H1 (cell line): ENCODE measurements around the gene SMIM1. TPM values are rescaled to one million over a fixed set of nuclear protein-coding genes. Genes with fewer than 3 reads are reported as not detected.

Experiments used
- CTCF ChIA-PET: fragments of 300-600 bp; sonication (Branson Sonifier 250); formaldehyde crosslinking; loops from one replicate; lab custom pipeline; 2021; ENCODE audit not compliant: partially characterized antibody; lab: Charles Lee
- POLR2A ChIA-PET: fragments of 300-600 bp; sonication (Branson Sonifier 250); formaldehyde crosslinking; loops from one replicate; lab custom pipeline; 2021; ENCODE audit warnings: inconsistent platforms; ENCODE audit not compliant: partially characterized antibody; lab: Charles Lee
- DNase-seq, 2 experiments: peaks; one replicate each; pipeline versions ENCODE4 v3.0.0 to v3.0.0-alpha.2; 2010 to 2022; ENCODE audit warnings: low spot score in 2 of 2, low read depth in 1 of 2, mixed read lengths in 1 of 2
- FAIRE-seq: peaks from 2 replicates; lab custom pipeline; 2011; peaks lifted over from hg19 to GRCh38; lab: Jason Lieb, UNC
- H2AFZ ChIP-seq: 2 replicates; pipeline ENCODE4 v1.8.1; 2012; ENCODE audit warnings: low read length, inconsistent platforms
- H2AK5ac ChIP-seq: 2 replicates; pipeline ENCODE4 v1.6.1; 2013; ENCODE audit warnings: low read depth, low read length
- H2BK120ac ChIP-seq: replicated peaks from 2 replicates; pipeline ENCODE3; 2013; ENCODE audit warnings: low read depth, low read length, inconsistent platforms
- H2BK12ac ChIP-seq: 2 replicates; pipeline ENCODE4 v1.6.1; 2013; ENCODE audit warnings: low read depth, low read length
- H2BK15ac ChIP-seq: 2 replicates; pipeline ENCODE4 v1.6.1; 2013; ENCODE audit warnings: low read length
- H2BK20ac ChIP-seq: 2 replicates; pipeline ENCODE4 v1.6.1; 2013; ENCODE audit warnings: low read length
- H2BK5ac ChIP-seq: 2 replicates; pipeline ENCODE4 v1.6.1; 2013; ENCODE audit warnings: low read depth, low read length
- H3K14ac ChIP-seq: 2 replicates; pipeline ENCODE4 v1.6.1; 2013; ENCODE audit warnings: inconsistent platforms; ENCODE audit not compliant: insufficient read length
- H3K18ac ChIP-seq: 2 replicates; pipeline ENCODE4 v1.6.1; 2013; ENCODE audit warnings: low read length; ENCODE audit errors: extremely low read depth
- H3K23ac ChIP-seq: 2 replicates; pipeline ENCODE4 v1.6.1; 2013; ENCODE audit warnings: inconsistent platforms; ENCODE audit not compliant: insufficient read length
- H3K23me2 ChIP-seq: 2 replicates; pipeline ENCODE4 v1.6.1; 2013; ENCODE audit warnings: low read depth, low read length
- H3K27ac ChIP-seq: 2 replicates; pipeline ENCODE4 v1.6.1; 2011; ENCODE audit warnings: low read depth, low read length, inconsistent platforms
- H3K27me3 ChIP-seq, 4 experiments: replicated peaks in 1 of 4; 1 replicate in 1 of 4; 2 replicates in 3 of 4; pipeline versions ENCODE4 v1.6.1 to v1.8.1; 2011 to 2013; ENCODE audit warnings: low read length in 3 of 4, mild to moderate bottlenecking in 3 of 4, inconsistent platforms in 2 of 4, mixed read lengths in 2 of 4, moderate library complexity in 1 of 4; ENCODE audit not compliant: control insufficient read depth in 3 of 4, insufficient read depth in 3 of 4; ENCODE audit errors: extremely low read depth in 1 of 4
- H3K36me3 ChIP-seq, 4 experiments: 2 replicates each; pipeline versions ENCODE4 v1.6.1 to v1.8.1; 2011 to 2013; ENCODE audit warnings: mild to moderate bottlenecking in 4 of 4, low read length in 3 of 4, moderate library complexity in 2 of 4, control low read depth in 1 of 4, inconsistent platforms in 1 of 4; ENCODE audit not compliant: insufficient read depth in 4 of 4, control insufficient read depth in 2 of 4
- H3K4ac ChIP-seq: replicated peaks from 2 replicates; pipeline ENCODE3; 2013; ENCODE audit warnings: low read length, low read depth, mixed read lengths, inconsistent platforms; ENCODE audit not compliant: insufficient read length
- H3K4me1 ChIP-seq, 4 experiments: replicated peaks in 1 of 4; 1 replicate in 1 of 4; 2 replicates in 3 of 4; pipeline versions ENCODE4 v1.6.1 to v1.8.1; 2011 to 2013; ENCODE audit warnings: low read length in 3 of 4, inconsistent platforms in 2 of 4, mixed read lengths in 1 of 4; ENCODE audit not compliant: insufficient read depth in 4 of 4, control insufficient read depth in 3 of 4
- H3K4me2 ChIP-seq, 2 experiments: 2 replicates each; pipeline versions ENCODE4 v1.6.1 to v1.8.1; 2011 to 2013; ENCODE audit warnings: low read depth in 2 of 2, low read length in 2 of 2, control low read depth in 1 of 2, inconsistent platforms in 1 of 2, mild to moderate bottlenecking in 1 of 2; ENCODE audit not compliant: insufficient read depth in 1 of 2
- H3K4me3 ChIP-seq, 4 experiments: fragments of 200-600, 300-600 bp in 1 of 4; sonication (generic), shearing (Covaris generic), sonication (Bioruptor Twin) in 1 of 4; 2 replicates each; pipeline versions ENCODE4 v1.5.1 to v1.8.1; 2011 to 2016; ENCODE audit warnings: low read length in 4 of 4, low read depth in 3 of 4, control low read depth in 2 of 4, inconsistent platforms in 2 of 4, mild to moderate bottlenecking in 2 of 4, mixed read lengths in 1 of 4, moderate library complexity in 1 of 4; ENCODE audit not compliant: insufficient read depth in 2 of 4; ENCODE audit errors: extremely low read depth in 1 of 4
- H3K56ac ChIP-seq: replicated peaks from 2 replicates; pipeline ENCODE3; 2013; ENCODE audit warnings: low read depth, mild to moderate bottlenecking, mixed read lengths, low read length, inconsistent platforms; ENCODE audit not compliant: insufficient read length
- H3K79me1 ChIP-seq: 2 replicates; pipeline ENCODE4 v1.6.1; 2013; ENCODE audit warnings: low read depth, low read length, control low read depth
- H3K79me2 ChIP-seq, 2 experiments: 2 replicates each; pipeline versions ENCODE4 v1.6.1 to v1.8.1; 2012 to 2013; ENCODE audit warnings: low read length in 2 of 2, mild to moderate bottlenecking in 2 of 2, inconsistent platforms in 1 of 2; ENCODE audit not compliant: insufficient read depth in 2 of 2, control insufficient read depth in 1 of 2
- H3K9ac ChIP-seq, 4 experiments: replicated peaks in 1 of 4; 1 replicate in 1 of 4; 2 replicates in 3 of 4; pipeline versions ENCODE4 v1.6.1 to v1.8.1; 2011 to 2013; ENCODE audit warnings: low read depth in 3 of 4, low read length in 3 of 4, control low read depth in 2 of 4, mild to moderate bottlenecking in 2 of 4, moderate library complexity in 2 of 4, inconsistent platforms in 1 of 4; ENCODE audit errors: extremely low read depth in 1 of 4
- H3K9me3 ChIP-seq, 2 experiments: 2 replicates each; pipeline versions ENCODE4 v1.6.1 to v1.8.1; 2012 to 2013; ENCODE audit warnings: mild to moderate bottlenecking in 2 of 2, moderate library complexity in 2 of 2, control low read depth in 1 of 2, inconsistent platforms in 1 of 2, low read depth in 1 of 2, low read length in 1 of 2, mixed read lengths in 1 of 2; ENCODE audit not compliant: insufficient read depth in 2 of 2
- H4K20me1 ChIP-seq, 2 experiments: replicated peaks in 1 of 2; 2 replicates each; pipeline versions ENCODE3 to v1.8.1; 2011 to 2013; ENCODE audit warnings: inconsistent platforms in 2 of 2, low read length in 2 of 2, mild to moderate bottlenecking in 1 of 2; ENCODE audit not compliant: insufficient read depth in 2 of 2, control insufficient read depth in 1 of 2
- H4K5ac ChIP-seq: 2 replicates; pipeline ENCODE4 v1.6.1; 2013; ENCODE audit warnings: low read length, low read depth, mixed read lengths, inconsistent platforms; ENCODE audit not compliant: insufficient read length
- H4K8ac ChIP-seq: 2 replicates; pipeline ENCODE4 v1.8.0; 2013; ENCODE audit warnings: mild to moderate bottlenecking, moderate library complexity, low read length, inconsistent platforms; ENCODE audit not compliant: insufficient read depth; ENCODE audit errors: extremely low read depth
- H4K91ac ChIP-seq: replicated peaks from 2 replicates; pipeline ENCODE3; 2013; ENCODE audit warnings: low read length, mixed read lengths, inconsistent platforms; ENCODE audit not compliant: insufficient read length
- CEBPB ChIP-seq: IDR thresholded peaks from 2 replicates; pipeline ENCODE4 v1.6.1; 2012; ENCODE audit warnings: low read depth, low read length
- NANOG ChIP-seq: IDR thresholded peaks from 2 replicates; pipeline ENCODE4 v1.6.1; 2011; ENCODE audit warnings: low read length, low read depth, mild to moderate bottlenecking, inconsistent platforms; ENCODE audit not compliant: insufficient read depth, poor library complexity, severe bottlenecking
- TAF7 ChIP-seq: optimal IDR thresholded peaks from 2 replicates; pipeline ENCODE3; 2011; ENCODE audit warnings: low read depth, mild to moderate bottlenecking, inconsistent platforms, low read length, moderate library complexity, borderline replicate concordance
- WGBS, 2 experiments: shearing (Covaris generic) in 1 of 2; methylation state at CpG; one replicate each; pipeline versions ENCODE4 v1.1.6 to v1.1.7; 2013 to 2015; ENCODE audit warnings: low lambda C conversion rate in 2 of 2, mixed read lengths in 2 of 2, inconsistent platforms in 1 of 2, low coverage in 1 of 2, missing lambda C conversion rate in 1 of 2; ENCODE audit not compliant: insufficient replicate concordance in 2 of 2, insufficient coverage in 1 of 2, insufficient read length in 1 of 2; ENCODE audit errors: extremely low coverage in 1 of 2, missing lambda C conversion rate in 1 of 2; 5-methylcytosine and 5-hydroxymethylcytosine counted together
- polyA plus RNA-seq, 7 experiments: library from polyadenylated mRNA; depleted of rRNA in 3 of 7; stranded (reverse) in 5 of 7; unstranded in 2 of 7; fragments of >200 nt in 5 of 7; fragments of 200-250 nt in 2 of 7; gene quantifications; 1 replicate in 5 of 7; 2 replicates in 1 of 7; 4 replicates in 1 of 7; pipeline versions ENCODE4 v1.2.1 to v1.2.3, GENCODE V29; 2011 to 2013; ENCODE audit warnings: missing spikeins in 2 of 7, mixed read lengths in 2 of 7
- total RNA-seq: library from RNA; stranded (reverse); fragmentation: NEBNext Ultra II Directional; extraction: Animal tissue kit (Norgen Biotek cat#: 25700); gene quantifications from 2 replicates; pipeline ENCODE4 v1.2.1, GENCODE V29; 2021

The SMIM1 gene
- total and polyA plus RNA-seq, 2 of the 8 experiments (the other 6 are each of a cell fraction or from before 2014, with no cell fraction given) = 7.7 to 9.7 TPM

DNA sequence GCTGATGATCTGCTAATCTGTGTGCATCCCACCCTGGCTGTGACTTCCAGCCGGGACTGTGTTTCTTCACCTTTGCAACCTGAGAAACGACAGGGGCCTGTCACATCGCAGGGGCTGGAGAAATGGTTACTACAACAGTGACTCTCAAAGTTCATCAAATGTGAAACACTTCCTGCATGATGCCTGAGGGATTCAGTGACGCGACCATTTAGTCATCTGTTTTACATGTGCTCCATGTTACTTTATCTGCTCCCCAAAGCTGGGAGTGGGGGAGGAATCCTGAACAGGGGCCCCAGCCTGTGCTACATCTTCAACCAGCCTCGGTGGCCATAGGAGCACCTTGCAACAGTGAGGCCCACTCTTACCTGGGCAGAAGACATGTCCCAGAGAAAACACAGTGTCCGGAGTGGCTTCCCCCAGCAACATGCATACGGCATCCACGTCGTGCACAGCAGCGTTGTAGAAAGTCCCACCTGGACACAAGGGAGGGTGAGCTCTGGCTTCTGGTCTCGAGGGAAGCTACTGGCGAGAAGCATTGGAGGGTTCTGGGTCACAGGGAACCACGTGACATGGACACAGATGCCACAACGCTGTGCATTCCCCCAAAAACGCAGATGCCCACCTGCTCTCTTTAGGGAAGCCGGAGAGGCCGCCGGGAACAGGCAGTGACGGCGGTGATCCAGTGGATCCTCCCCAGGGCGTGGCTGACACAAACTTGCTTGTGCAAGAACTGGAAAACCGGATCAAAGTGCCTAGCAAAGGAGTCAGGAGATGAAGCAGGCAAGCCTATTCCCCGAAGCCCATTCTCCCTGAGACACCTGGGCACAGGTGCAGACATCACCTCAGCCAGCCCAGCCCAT is 29.9 kb upstream of the SMIM1 start:
- H2BK5ac ChIP-seq = no peak overlapping the region
- no peak overlapping the region for H3K4ac ChIP-seq
- DNase-seq (no peak), FAIRE-seq (no peak)
- no peak overlapping the region for H2AFZ ChIP-seq
- no peak overlapping the region for H3K27ac ChIP-seq
- H3K23me2 ChIP-seq = peaks cover 14% of the 10 kb centered on the region
- H3K14ac ChIP-seq = no peak overlapping the region
- no peak overlapping the region for H4K91ac ChIP-seq
- H2BK15ac ChIP-seq = no peak overlapping the region
- no peak overlapping the region for H4K5ac ChIP-seq
- no peaks in the 10 kb centered on the region for H3K9me3 ChIP-seq
- no peak overlapping the region for H4K8ac ChIP-seq
- H3K4me1 ChIP-seq = peaks cover 0 to 16% (median 13%) of the 10 kb centered on the region in 4 experiments; a peak in 6 of 7 replicates
- no peaks in the 10 kb centered on the region for H3K27me3 ChIP-seq
- ChIA-PET CTCF (interaction anchor here (0.8 to 3.1 kb wide), 3 partner anchors 18 to 290 kb away, joined by 3 to 8 read pairs (median 6); no protein-coding TSS in a partner anchor), POLR2A (interaction anchor here (0.6 kb wide), 1 partner anchor 257 kb away, joined by 4 read pairs; no protein-coding TSS in a partner anchor)
- peaks cover 23% of the 10 kb centered on the region for H3K79me1 ChIP-seq
- H3K56ac ChIP-seq = no peak overlapping the region
- peaks cover 15 to 56% (median 42%) of the 10 kb centered on the region in 4 experiments for H3K36me3 ChIP-seq
- H4K20me1 ChIP-seq = peaks cover 8 to 45% of the 10 kb centered on the region in 2 experiments
- H3K18ac ChIP-seq = no peak overlapping the region
- no peak overlapping the region for H2BK12ac ChIP-seq
- no peak overlapping the region for H2BK120ac ChIP-seq
- no peak for TF ChIP-seq TAF7
- TF ChIP-seq NANOG = no peak
- TF ChIP-seq CEBPB = no peak
- 90% methylated on average over 24 of the region's 24 CpGs; no CpG with 5 or more reads in 1 of the 2 experiments for WGBS, 2 experiments
- H3K9ac ChIP-seq = no peak overlapping the region; a peak in 1 of 7 replicates
- H3K23ac ChIP-seq = no peak overlapping the region
- peaks cover 0 to 31% of the 10 kb centered on the region in 2 experiments; a peak in 3 of 4 replicates for H3K79me2 ChIP-seq
- H3K4me3 ChIP-seq = no peak overlapping the region
- H2AK5ac ChIP-seq = no peak overlapping the region
- H3K4me2 ChIP-seq = no peak overlapping the region
- no peak overlapping the region for H2BK20ac ChIP-seq
